Mesendoderm (in vitro differentiated cells): Measurements from ENCODE around the gene ATL1.
"Not testable (repeated sequence)": the region's sequence is repeated elsewhere in the genome, so short reads cannot be mapped to it uniquely, and the experiment has no call there.

Experiments used
- DNase-seq: peaks from one replicate; pipeline ENCODE4 v3.0.0; 2013
- H2AK5ac ChIP-seq: 2 replicates; pipeline ENCODE4 v1.6.1; 2013; ENCODE audit warnings: low read length, inconsistent platforms
- H2BK120ac ChIP-seq: 2 replicates; pipeline ENCODE4 v1.6.1; 2013; ENCODE audit warnings: low read depth, mild to moderate bottlenecking, low read length, moderate library complexity, mixed read lengths
- H2BK15ac ChIP-seq: replicated peaks from 2 replicates; pipeline ENCODE4 v1.6.1; 2013; ENCODE audit warnings: low read depth, mild to moderate bottlenecking, moderate library complexity
- H2BK5ac ChIP-seq: 2 replicates; pipeline ENCODE4 v1.6.1; 2013; ENCODE audit warnings: low read length, inconsistent platforms
- H3K18ac ChIP-seq: 2 replicates; pipeline ENCODE4 v1.6.1; 2013; ENCODE audit warnings: mild to moderate bottlenecking, low read length, mixed read lengths
- H3K23ac ChIP-seq: one replicate; pipeline ENCODE4 v1.6.1; 2013; ENCODE audit warnings: low read length
- H3K27ac ChIP-seq: 2 replicates; pipeline ENCODE4 v1.5.1; 2013; ENCODE audit warnings: low read depth, mild to moderate bottlenecking, inconsistent platforms, low read length, moderate library complexity
- H3K27me3 ChIP-seq: 2 replicates; pipeline ENCODE4 v1.6.1; 2013; ENCODE audit warnings: low read length, control low read depth, mild to moderate bottlenecking, inconsistent platforms; ENCODE audit not compliant: insufficient read depth, poor library complexity
- H3K36me3 ChIP-seq: 2 replicates; pipeline ENCODE4 v1.6.1; 2013; ENCODE audit warnings: low read length, inconsistent platforms; ENCODE audit not compliant: control insufficient read depth, insufficient read depth
- H3K4ac ChIP-seq: one replicate; pipeline ENCODE4 v1.6.1; 2013; ENCODE audit warnings: low read depth, mild to moderate bottlenecking, low read length, moderate library complexity
- H3K4me1 ChIP-seq: 2 replicates; pipeline ENCODE4 v1.6.1; 2013; ENCODE audit warnings: low read depth, low read length, inconsistent platforms; ENCODE audit not compliant: control insufficient read depth
- H3K4me2 ChIP-seq: 2 replicates; pipeline ENCODE4 v1.6.1; 2013; ENCODE audit warnings: low read length
- H3K4me3 ChIP-seq: 2 replicates; pipeline ENCODE4 v1.5.1; 2013; ENCODE audit warnings: mild to moderate bottlenecking, low read length
- H3K56ac ChIP-seq: one replicate; pipeline ENCODE4 v1.6.1; 2013; ENCODE audit warnings: low read length
- H3K79me1 ChIP-seq: 2 replicates; pipeline ENCODE4 v1.6.1; 2013; ENCODE audit warnings: low read length, inconsistent platforms
- H3K79me2 ChIP-seq: 2 replicates; pipeline ENCODE4 v1.6.1; 2013; ENCODE audit warnings: mild to moderate bottlenecking, low read length; ENCODE audit not compliant: control insufficient read depth, insufficient read depth
- H3K9ac ChIP-seq: 2 replicates; pipeline ENCODE4 v1.6.1; 2013; ENCODE audit warnings: low read length, inconsistent platforms
- H4K5ac ChIP-seq: one replicate; pipeline ENCODE4 v1.6.1; 2013; ENCODE audit warnings: low read length
- H4K8ac ChIP-seq: one replicate; pipeline ENCODE4 v1.6.1; 2013; ENCODE audit warnings: low read depth, mild to moderate bottlenecking, control low read depth, low read length, moderate library complexity
- WGBS: extraction: QIAGEN DNeasy Blood & Tissue Kit; methylation state at CpG from one replicate; pipeline ENCODE4 v1.1.7; 2013; ENCODE audit warnings: low lambda C conversion rate, missing lambda C conversion rate; ENCODE audit not compliant: insufficient coverage; ENCODE audit errors: extremely low coverage; 5-methylcytosine and 5-hydroxymethylcytosine counted together

The ATL1 gene

GRCh38 chr14:50624947-50625346, 65.0 kb downstream of the ATL1 start:
- not testable (repeated sequence) for H3K36me3 ChIP-seq, H2BK120ac ChIP-seq, H3K56ac ChIP-seq, H3K4me3 ChIP-seq, DNase-seq, H3K23ac ChIP-seq, H4K8ac ChIP-seq, H3K27ac ChIP-seq, H3K4ac ChIP-seq, H4K5ac ChIP-seq, H3K9ac ChIP-seq, H3K79me2 ChIP-seq, H2BK15ac ChIP-seq, H3K27me3 ChIP-seq, H2BK5ac ChIP-seq, H3K4me2 ChIP-seq, H2AK5ac ChIP-seq, H3K4me1 ChIP-seq, H3K79me1 ChIP-seq, H3K18ac ChIP-seq
- no CpG with 5 or more reads among the region's 4 CpGs for WGBS

GRCh38 chr14:50631408-50631821, 71.5 kb downstream of the ATL1 start:
- Histone ChIP-seq H3K4me2 (no peak overlapping the region), H3K23ac (no peak overlapping the region), H2BK15ac (no peak overlapping the region), H3K4ac (no peak overlapping the region), H2BK5ac (no peak overlapping the region), H3K79me1 (no peaks in the 10 kb centered on the region), H4K5ac (no peak overlapping the region), H3K4me1 (no peaks in the 10 kb centered on the region), H3K27ac (no peak overlapping the region), H4K8ac (no peak overlapping the region), H3K4me3 (no peak overlapping the region), H2BK120ac (no peak overlapping the region), H3K27me3 (no peaks in the 10 kb centered on the region), H3K56ac (no peak overlapping the region), H2AK5ac (no peak overlapping the region), H3K9ac (no peak overlapping the region), H3K36me3 (no peaks in the 10 kb centered on the region), H3K79me2 (no peaks in the 10 kb centered on the region), H3K18ac (no peak overlapping the region)
- whole genome bisulfite sequencing = no CpG with 5 or more reads among the region's 4 CpGs
- DNase-seq = no peak

GRCh38 chr14:50633954-50634353, 74.0 kb downstream of the ATL1 start:
- DNase-seq = no peak
- no CpG with 5 or more reads among the region's 4 CpGs for WGBS
- Histone ChIP-seq H3K4me1 (no peaks in the 10 kb centered on the region), H3K9ac (no peak overlapping the region), H3K4ac (no peak overlapping the region), H2BK5ac (no peak overlapping the region), H2AK5ac (no peak overlapping the region), H3K4me3 (no peak overlapping the region), H3K56ac (no peak overlapping the region), H3K27ac (no peak overlapping the region), H3K27me3 (no peaks in the 10 kb centered on the region), H3K18ac (no peak overlapping the region), H3K4me2 (no peak overlapping the region), H3K79me2 (no peaks in the 10 kb centered on the region), H2BK120ac (no peak overlapping the region), H3K36me3 (no peaks in the 10 kb centered on the region), H4K8ac (no peak overlapping the region), H3K79me1 (peaks cover 2% of the 10 kb centered on the region), H3K23ac (no peak overlapping the region), H4K5ac (no peak overlapping the region), H2BK15ac (no peak overlapping the region)

DNA sequence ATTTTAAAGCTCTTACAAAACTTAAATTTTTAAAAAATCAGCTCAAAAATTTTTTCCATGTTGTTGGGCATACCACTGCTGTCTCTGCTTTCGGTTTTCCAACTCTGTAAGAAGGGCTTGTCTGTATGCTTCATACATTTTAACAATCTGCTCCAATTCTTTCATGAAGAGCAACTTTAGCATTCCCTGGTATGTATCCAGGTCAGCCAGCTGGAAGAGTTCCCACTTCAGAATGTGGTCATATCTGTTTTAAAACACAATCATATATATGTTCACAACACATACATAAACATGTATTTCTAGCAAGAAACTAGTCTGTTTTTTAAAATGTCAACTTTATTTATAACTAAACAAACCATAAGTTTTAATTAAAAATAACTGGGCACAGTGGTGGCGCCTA, 75.2 kb downstream of the ATL1 start:
- peaks cover 2% of the 10 kb centered on the region for H3K79me1 ChIP-seq
- H3K4ac ChIP-seq = no peak overlapping the region
- no peak overlapping the region for H2AK5ac ChIP-seq
- H3K23ac ChIP-seq = no peak overlapping the region
- no CpG with 5 or more reads among the region's 2 CpGs for WGBS
- no peak overlapping the region for H2BK5ac ChIP-seq
- no peak overlapping the region for H4K8ac ChIP-seq
- H3K56ac ChIP-seq = no peak overlapping the region
- no peaks in the 10 kb centered on the region for H3K4me1 ChIP-seq
- no peaks in the 10 kb centered on the region for H3K79me2 ChIP-seq
- no peak overlapping the region for H3K27ac ChIP-seq
- no peak overlapping the region for H3K4me2 ChIP-seq
- H2BK15ac ChIP-seq = no peak overlapping the region
- H3K18ac ChIP-seq = no peak overlapping the region
- no peaks in the 10 kb centered on the region for H3K27me3 ChIP-seq
- DNase-seq = no peak
- no peak overlapping the region for H4K5ac ChIP-seq
- no peak overlapping the region for H3K9ac ChIP-seq
- H3K36me3 ChIP-seq = no peaks in the 10 kb centered on the region
- H2BK120ac ChIP-seq = no peak overlapping the region
- H3K4me3 ChIP-seq = no peak overlapping the region

GRCh38 chr14:50647282-50647681, 87.3 kb downstream of the ATL1 start:
- no peak for DNase-seq
- no peak overlapping the region for H3K4me2 ChIP-seq
- no peak overlapping the region for H3K4me3 ChIP-seq
- H3K79me1 ChIP-seq = peaks cover 5% of the 10 kb centered on the region
- H3K27me3 ChIP-seq = no peaks in the 10 kb centered on the region
- H3K9ac ChIP-seq = no peak overlapping the region
- no peak overlapping the region for H2BK120ac ChIP-seq
- H3K56ac ChIP-seq = no peak overlapping the region
- H2BK5ac ChIP-seq = no peak overlapping the region
- WGBS = no CpG with 5 or more reads among the region's 6 CpGs
- H3K18ac ChIP-seq = no peak overlapping the region
- H2AK5ac ChIP-seq = no peak overlapping the region
- no peaks in the 10 kb centered on the region for H3K36me3 ChIP-seq
- H2BK15ac ChIP-seq = no peak overlapping the region
- H3K4ac ChIP-seq = no peak overlapping the region
- peaks cover 8% of the 10 kb centered on the region for H3K79me2 ChIP-seq
- no peak overlapping the region for H3K27ac ChIP-seq
- H4K8ac ChIP-seq = no peak overlapping the region
- no peak overlapping the region for H3K23ac ChIP-seq
- no peaks in the 10 kb centered on the region for H3K4me1 ChIP-seq
- no peak overlapping the region for H4K5ac ChIP-seq

GRCh38 chr14:50647753-50648152, 87.8 kb downstream of the ATL1 start:
- Histone ChIP-seq H3K4ac (no peak overlapping the region), H3K79me2 (peaks cover 9% of the 10 kb centered on the region), H3K23ac (no peak overlapping the region), H2BK15ac (no peak overlapping the region), H3K4me3 (no peak overlapping the region), H2AK5ac (no peak overlapping the region), H4K8ac (no peak overlapping the region), H2BK120ac (no peak overlapping the region), H3K4me2 (no peak overlapping the region), H3K36me3 (no peaks in the 10 kb centered on the region), H3K9ac (no peak overlapping the region), H3K27me3 (no peaks in the 10 kb centered on the region), H3K27ac (no peak overlapping the region), H3K4me1 (no peaks in the 10 kb centered on the region), H3K18ac (no peak overlapping the region), H4K5ac (no peak overlapping the region), H3K79me1 (peaks cover 5% of the 10 kb centered on the region), H2BK5ac (no peak overlapping the region), H3K56ac (no peak overlapping the region)
- DNase-seq = no peak
